Osteocyte (in vitro differentiated cells): ENCODE data around the gene INTU. TPM values are rescaled to one million over a fixed set of nuclear protein-coding genes. Genes with fewer than 3 reads are reported as not detected.
"Not testable (repeated sequence)": the region's sequence is repeated elsewhere in the genome, so short reads cannot be mapped to it uniquely, and the experiment has no call there.

Experiments
- DNase-seq: peaks from one replicate; pipeline ENCODE4 v3.0.0; 2021; ENCODE audit warnings: mixed read lengths; ENCODE audit not compliant: unreplicated experiment; ENCODE audit errors: extremely low spot score
- H3K27ac Mint-ChIP-seq: one replicate; pipeline ENCODE4 v1.8.0; 2021; ENCODE audit warnings: mild to moderate bottlenecking, mixed read lengths; ENCODE audit not compliant: unreplicated experiment
- H3K27me3 Mint-ChIP-seq: one replicate; pipeline ENCODE4 v1.8.0; 2021; ENCODE audit warnings: mixed read lengths; ENCODE audit not compliant: unreplicated experiment
- H3K36me3 Mint-ChIP-seq: one replicate; pipeline ENCODE4 v1.8.0; 2021; ENCODE audit warnings: mixed read lengths; ENCODE audit not compliant: unreplicated experiment
- H3K4me1 Mint-ChIP-seq: one replicate; pipeline ENCODE4 v1.8.0; 2021; ENCODE audit warnings: mixed read lengths; ENCODE audit not compliant: unreplicated experiment
- H3K4me3 Mint-ChIP-seq: one replicate; pipeline ENCODE4 v1.8.0; 2021; ENCODE audit warnings: mild to moderate bottlenecking, moderate library complexity, mixed read lengths; ENCODE audit not compliant: unreplicated experiment
- H3K9me3 Mint-ChIP-seq: one replicate; pipeline ENCODE4 v1.8.0; 2021; ENCODE audit warnings: mixed read lengths; ENCODE audit not compliant: unreplicated experiment
- CTCF ChIP-seq: fragments of 200-600 bp; sonication (generic); IDR thresholded peaks from 2 replicates; pipeline ENCODE4 v1.5.0; 2021; ENCODE audit warnings: antibody characterized with exemption, mild to moderate bottlenecking, moderate library complexity
- total RNA-seq: library from RNA; stranded (reverse); gene quantifications from 2 replicates; pipeline ENCODE4 v1.2.1, GENCODE V29; 2021

Gene INTU
- total RNA-seq, 1 donor from 2014 or later, result 6.0 TPM

GRCh38 chr4:127641524-127641923 is 8.8 kb downstream of the INTU start:
- H3K4me3 Mint-ChIP-seq, result no peak overlapping the region
- H3K4me1 Mint-ChIP-seq, result peaks cover 5% of the 10 kb centered on the region
- no peaks in the 10 kb centered on the region for H3K9me3 Mint-ChIP-seq
- no peak overlapping the region for H3K27ac Mint-ChIP-seq
- peaks cover 9% of the 10 kb centered on the region for H3K36me3 Mint-ChIP-seq
- TF ChIP-seq CTCF, result no peak
- no peak for DNase-seq
- H3K27me3 Mint-ChIP-seq, result no peaks in the 10 kb centered on the region

DNA sequence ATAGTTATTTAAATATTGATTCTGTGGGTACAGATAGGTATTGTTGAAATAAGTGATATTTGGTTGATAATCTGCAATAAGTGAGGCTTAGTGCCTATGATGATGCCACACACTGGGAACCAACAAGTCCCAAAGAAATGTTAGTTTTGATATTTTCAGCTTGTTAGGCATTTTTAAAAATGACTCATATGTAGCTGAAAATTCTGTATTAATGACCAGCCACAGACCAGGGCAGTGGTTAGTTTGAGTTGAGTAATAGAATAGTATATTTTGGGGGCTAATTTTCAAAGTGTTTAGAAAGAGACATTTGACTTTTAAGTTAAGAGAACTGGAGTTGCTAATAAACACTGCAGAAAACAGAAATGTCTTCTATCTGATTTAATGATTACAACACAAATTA is 9.4 kb downstream of the INTU start:
- Mint-ChIP-seq H3K36me3 (peaks cover 9% of the 10 kb centered on the region), H3K27ac (no peak overlapping the region)

DNA sequence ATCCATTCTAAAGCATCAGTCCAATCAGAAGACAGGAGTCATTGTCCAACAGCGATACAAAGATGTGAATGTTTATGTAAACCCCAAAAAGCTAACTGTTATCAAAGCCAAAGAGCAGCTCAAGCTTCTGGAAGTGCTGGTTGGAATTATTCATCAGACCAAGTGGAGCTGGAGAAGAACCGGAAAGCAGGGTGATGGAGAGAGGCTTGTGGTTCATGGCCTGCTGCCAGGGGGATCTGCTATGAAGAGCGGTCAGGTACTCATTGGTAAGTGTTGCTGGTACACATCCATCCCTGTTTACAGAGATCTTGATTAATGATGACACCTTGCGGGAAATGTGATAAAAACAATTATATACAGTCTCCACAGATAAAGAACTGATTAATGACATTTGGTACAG is 11.0 kb downstream of the INTU start:
- no peak for DNase-seq
- H3K27ac Mint-ChIP-seq, result no peak overlapping the region
- H3K27me3 Mint-ChIP-seq, result no peaks in the 10 kb centered on the region
- H3K4me3 Mint-ChIP-seq, result no peak overlapping the region
- H3K36me3 Mint-ChIP-seq, result peaks cover 9% of the 10 kb centered on the region
- H3K4me1 Mint-ChIP-seq, result peaks cover 5% of the 10 kb centered on the region
- TF ChIP-seq CTCF, result no peak
- H3K9me3 Mint-ChIP-seq, result no peaks in the 10 kb centered on the region

More for the DNA sequence above, 9.4 kb downstream of the INTU start:
- peaks cover 5% of the 10 kb centered on the region for H3K4me1 Mint-ChIP-seq
- TF ChIP-seq CTCF, result no peak
- H3K27me3 Mint-ChIP-seq, result no peaks in the 10 kb centered on the region
- no peak for DNase-seq
- H3K4me3 Mint-ChIP-seq, result no peak overlapping the region
- no peaks in the 10 kb centered on the region for H3K9me3 Mint-ChIP-seq

- no peak for DNase-seq
- Mint-ChIP-seq H3K36me3 (peaks cover 9% of the 10 kb centered on the region), H3K27ac (no peak overlapping the region), H3K4me1 (no peaks in the 10 kb centered on the region), H3K9me3 (no peaks in the 10 kb centered on the region), H3K4me3 (no peak overlapping the region), H3K27me3 (no peaks in the 10 kb centered on the region)
- TF ChIP-seq CTCF, result no peak
These were observed 15.3 kb downstream of the INTU start for GRCh38 chr4:127648061-127648460.

- not testable (repeated sequence) for DNase-seq, H3K4me3 Mint-ChIP-seq, H3K4me1 Mint-ChIP-seq, H3K27ac Mint-ChIP-seq, H3K9me3 Mint-ChIP-seq, H3K27me3 Mint-ChIP-seq, H3K36me3 Mint-ChIP-seq
These were observed 22.8 kb downstream of the INTU start for GRCh38 chr4:127655590-127655989.
